HG03575 (cell line): ENCODE data around the gene SETD3.

ENCODE experiments used
- ATAC-seq: cut with Tn5 transposase; IDR thresholded peaks from one replicate; pipeline ENCODE4 v1.9.1; 2021; ENCODE audit not compliant: unreplicated experiment, insufficient number of reproducible peaks, low FRiP score; ENCODE audit errors: extremely low read depth

Gene SETD3

GRCh38 chr14:99479906-99480869 lies at the start of gene SETD3:
Gene SETD3 (minus strand): TSS chr14:99480859. CDS start chr14:99465805, 15,054 bp downstream.
- ATAC-seq: no peak

GRCh38 chr14:99529899-99530298 lies 49.2 kb upstream of the SETD3 start:
- no peak for ATAC-seq

GRCh38 chr14:99527427-99528076 lies 46.9 kb upstream of the SETD3 start:
- ATAC-seq: no peak

- ATAC-seq: no peak
Observed at GRCh38 chr14:99527026-99527425, 46.4 kb upstream of the SETD3 start.

- ATAC-seq: no peak
Observed at GRCh38 chr14:99525699-99526080, 45.0 kb upstream of the SETD3 start.

GRCh38 chr14:99524804-99525698 lies 44.4 kb upstream of the SETD3 start:
- ATAC-seq: no peak

GRCh38 chr14:99524091-99524661 lies 43.5 kb upstream of the SETD3 start:
- ATAC-seq: no peak

- no peak for ATAC-seq
Observed at GRCh38 chr14:99523704-99524055, 43.0 kb upstream of the SETD3 start.

- no peak for ATAC-seq
Observed at GRCh38 chr14:99522934-99523703, 42.5 kb upstream of the SETD3 start.

- no peak for ATAC-seq
Observed at GRCh38 chr14:99522457-99522891, 41.8 kb upstream of the SETD3 start.

GRCh38 chr14:99522025-99522401 lies 41.4 kb upstream of the SETD3 start:
- ATAC-seq: no peak

- no peak for ATAC-seq
Observed at GRCh38 chr14:99521176-99522024, 40.7 kb upstream of the SETD3 start.

- no peak for ATAC-seq
Observed at GRCh38 chr14:99520571-99521081, 40.0 kb upstream of the SETD3 start.

- ATAC-seq: no peak
Observed at GRCh38 chr14:99519931-99520421, 39.3 kb upstream of the SETD3 start.

GRCh38 chr14:99519347-99519881 lies 38.8 kb upstream of the SETD3 start:
- ATAC-seq: no peak

- ATAC-seq: no peak
Observed at GRCh38 chr14:99518441-99519346, 38.0 kb upstream of the SETD3 start.
